ENCODE results near the gene SMCO2. TPM values are rescaled to one million over a fixed set of nuclear protein-coding genes. Genes with fewer than 3 reads are reported as not detected.

SMCO2 gene
- total and polyA plus RNA-seq, 4 donors, result 0.16 to 0.33 (median 0.31) TPM; not detected in 1

DNA sequence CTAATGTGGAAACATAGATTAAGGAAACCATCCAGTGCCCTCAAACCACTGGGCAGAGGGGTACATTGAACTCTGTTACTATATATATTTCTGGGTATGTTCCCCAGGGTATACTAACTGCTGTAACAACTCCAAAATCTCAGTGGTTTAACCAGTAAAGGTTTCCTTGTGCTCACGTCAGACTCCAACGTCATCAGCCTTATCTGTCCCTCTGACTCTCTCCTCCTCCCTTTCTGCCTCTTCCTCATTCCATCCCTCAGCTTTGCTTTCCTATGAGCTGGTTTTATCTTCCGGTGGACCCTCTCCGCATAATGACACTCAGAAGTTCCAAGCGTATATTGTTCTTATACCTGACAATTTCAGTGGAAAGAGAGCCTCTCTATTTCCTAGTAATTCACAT lies 21.2 kb upstream of the SMCO2 start:
- H3K9me3 ChIP-seq (ENCODE audit: control insufficient read depth in 4 of 4, insufficient read depth in 3 of 4, low read length in 3 of 4), result no peaks in the 10 kb centered on the region
- peaks cover 0 to 3% (median 0%) of the 10 kb centered on the region in 5 donors for H3K4me1 ChIP-seq (ENCODE audit: control insufficient read depth in 5 of 5, insufficient read depth in 5 of 5, low read length in 5 of 5)
- no peak overlapping the region for H3K4me3 ChIP-seq
- H3K27me3 ChIP-seq (ENCODE audit: control insufficient read depth in 3 of 3, insufficient read depth in 3 of 3, low read length in 2 of 3), result no peaks in the 10 kb centered on the region
- WGBS, 2 donors, result 83 to 91% methylated on average over 5 of the region's 5 CpGs
- no peak overlapping the region for H3K27ac ChIP-seq (ENCODE audit: low read depth in 1 of 2, low read length in 1 of 2)
- no peaks in the 10 kb centered on the region for H3K36me3 ChIP-seq (ENCODE audit: control insufficient read depth in 4 of 4, insufficient read depth in 4 of 4, low read length in 4 of 4)
- no peak overlapping the region for H3K9ac ChIP-seq (ENCODE audit: insufficient read depth in 1 of 2, low read length in 2 of 2)
- no peak for DNase-seq
- ATAC-seq (ENCODE audit: insufficient read depth, low FRiP score), result no peak
- TF ChIP-seq, protein P1, sequence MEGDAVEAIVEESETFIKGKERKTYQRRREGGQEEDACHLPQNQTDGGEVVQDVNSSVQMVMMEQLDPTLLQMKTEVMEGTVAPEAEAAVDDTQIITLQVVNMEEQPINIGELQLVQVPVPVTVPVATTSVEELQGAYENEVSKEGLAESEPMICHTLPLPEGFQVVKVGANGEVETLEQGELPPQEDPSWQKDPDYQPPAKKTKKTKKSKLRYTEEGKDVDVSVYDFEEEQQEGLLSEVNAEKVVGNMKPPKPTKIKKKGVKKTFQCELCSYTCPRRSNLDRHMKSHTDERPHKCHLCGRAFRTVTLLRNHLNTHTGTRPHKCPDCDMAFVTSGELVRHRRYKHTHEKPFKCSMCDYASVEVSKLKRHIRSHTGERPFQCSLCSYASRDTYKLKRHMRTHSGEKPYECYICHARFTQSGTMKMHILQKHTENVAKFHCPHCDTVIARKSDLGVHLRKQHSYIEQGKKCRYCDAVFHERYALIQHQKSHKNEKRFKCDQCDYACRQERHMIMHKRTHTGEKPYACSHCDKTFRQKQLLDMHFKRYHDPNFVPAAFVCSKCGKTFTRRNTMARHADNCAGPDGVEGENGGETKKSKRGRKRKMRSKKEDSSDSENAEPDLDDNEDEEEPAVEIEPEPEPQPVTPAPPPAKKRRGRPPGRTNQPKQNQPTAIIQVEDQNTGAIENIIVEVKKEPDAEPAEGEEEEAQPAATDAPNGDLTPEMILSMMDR (IDR thresholded peaks at IDR 0.05; ENCODE audit: control extremely low read depth, extremely low read depth), result no peak

DNA sequence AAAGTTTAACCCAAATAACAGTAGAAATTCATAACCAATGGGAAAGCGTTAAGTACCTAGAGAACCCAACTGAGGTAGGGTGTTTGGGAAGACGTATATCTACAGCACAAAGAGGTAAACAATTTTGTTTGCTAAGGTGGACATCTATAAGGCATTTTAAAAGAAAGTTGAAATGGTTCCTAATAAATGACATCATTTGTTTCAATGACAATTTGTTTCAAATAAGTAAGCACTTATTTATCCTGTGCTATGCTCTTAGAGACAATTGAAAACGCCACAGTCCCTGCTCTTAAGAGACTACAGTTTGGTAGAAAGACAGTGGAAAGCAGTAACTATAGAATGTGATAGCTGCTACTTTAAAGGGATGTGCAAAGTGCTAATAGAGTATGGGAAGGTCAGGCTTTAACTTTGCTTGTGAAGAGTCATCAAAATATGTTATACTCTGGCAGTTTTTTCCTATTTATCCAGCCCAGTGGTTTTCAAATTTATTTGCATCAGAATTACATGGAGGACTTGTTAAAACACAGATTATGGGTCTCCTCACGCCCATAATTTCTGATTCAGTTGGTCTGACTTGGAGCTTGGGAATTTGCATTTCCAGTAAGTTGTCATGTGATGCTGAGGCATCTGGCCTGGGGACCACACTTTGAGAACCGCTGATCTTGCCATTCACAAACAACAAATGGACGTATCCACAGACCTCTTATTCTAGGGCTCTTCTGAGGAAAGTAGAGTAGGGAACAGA lies 19.6 kb upstream of the SMCO2 start:
- Histone ChIP-seq H3K9me3 (ENCODE audit: control insufficient read depth in 4 of 4, insufficient read depth in 3 of 4, low read length in 3 of 4) (no peaks in the 10 kb centered on the region), H3K9ac (ENCODE audit: insufficient read depth in 1 of 2, low read length in 2 of 2) (no peak overlapping the region), H3K36me3 (ENCODE audit: control insufficient read depth in 4 of 4, insufficient read depth in 4 of 4, low read length in 4 of 4) (no peaks in the 10 kb centered on the region), H3K4me1 (ENCODE audit: control insufficient read depth in 5 of 5, insufficient read depth in 5 of 5, low read length in 5 of 5) (peaks cover 0 to 3% (median 0%) of the 10 kb centered on the region in 5 donors), H3K27ac (ENCODE audit: low read depth in 1 of 2, low read length in 1 of 2) (no peak overlapping the region), H3K27me3 (ENCODE audit: control insufficient read depth in 3 of 3, insufficient read depth in 3 of 3, low read length in 2 of 3) (no peaks in the 10 kb centered on the region), H3K4me3 (no peak overlapping the region)
- TF ChIP-seq, protein P1 (IDR thresholded peaks at IDR 0.05; ENCODE audit: control extremely low read depth, extremely low read depth), result no peak
- 94 to 96% methylated on average over 6 of the region's 6 CpGs for WGBS, 2 donors
- DNase-seq, result no peak
- ATAC-seq (ENCODE audit: insufficient read depth, low FRiP score), result no peak

DNA sequence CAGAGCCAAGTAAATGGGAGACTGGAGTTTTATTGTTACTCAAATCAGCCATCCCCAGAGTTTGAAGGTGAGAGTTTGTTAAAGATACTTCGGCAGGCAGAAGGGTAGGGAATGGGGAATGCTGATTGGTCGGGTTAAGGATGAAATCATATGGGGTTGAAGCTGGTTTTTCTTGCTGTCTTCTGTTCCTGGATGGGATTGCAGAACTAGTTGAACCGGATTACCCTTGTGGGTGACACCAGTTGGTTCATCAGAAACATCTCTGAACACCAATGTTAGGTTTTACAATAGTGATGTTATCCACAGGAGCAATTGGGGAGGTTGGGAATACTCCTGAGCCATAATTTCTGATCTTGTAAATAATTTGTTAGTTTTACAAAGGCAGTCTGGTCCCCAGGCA lies 18.7 kb upstream of the SMCO2 start:
- TF ChIP-seq, protein P1 (IDR thresholded peaks at IDR 0.05; ENCODE audit: control extremely low read depth, extremely low read depth), result no peak
- H3K27ac ChIP-seq (ENCODE audit: low read depth in 1 of 2, low read length in 1 of 2), result no peak overlapping the region
- no peak overlapping the region for H3K4me3 ChIP-seq
- WGBS, 2 donors, result 63 to 88% methylated on average over 3 of the region's 3 CpGs
- peaks cover 0 to 3% (median 0%) of the 10 kb centered on the region in 5 donors for H3K4me1 ChIP-seq (ENCODE audit: control insufficient read depth in 5 of 5, insufficient read depth in 5 of 5, low read length in 5 of 5)
- H3K9ac ChIP-seq (ENCODE audit: insufficient read depth in 1 of 2, low read length in 2 of 2), result no peak overlapping the region
- DNase-seq (no peak), ATAC-seq (ENCODE audit: insufficient read depth, low FRiP score) (no peak)
- H3K27me3 ChIP-seq (ENCODE audit: control insufficient read depth in 3 of 3, insufficient read depth in 3 of 3, low read length in 2 of 3), result no peaks in the 10 kb centered on the region
- H3K9me3 ChIP-seq (ENCODE audit: control insufficient read depth in 4 of 4, insufficient read depth in 3 of 4, low read length in 3 of 4), result no peaks in the 10 kb centered on the region
- no peaks in the 10 kb centered on the region for H3K36me3 ChIP-seq (ENCODE audit: control insufficient read depth in 4 of 4, insufficient read depth in 4 of 4, low read length in 4 of 4)

DNA sequence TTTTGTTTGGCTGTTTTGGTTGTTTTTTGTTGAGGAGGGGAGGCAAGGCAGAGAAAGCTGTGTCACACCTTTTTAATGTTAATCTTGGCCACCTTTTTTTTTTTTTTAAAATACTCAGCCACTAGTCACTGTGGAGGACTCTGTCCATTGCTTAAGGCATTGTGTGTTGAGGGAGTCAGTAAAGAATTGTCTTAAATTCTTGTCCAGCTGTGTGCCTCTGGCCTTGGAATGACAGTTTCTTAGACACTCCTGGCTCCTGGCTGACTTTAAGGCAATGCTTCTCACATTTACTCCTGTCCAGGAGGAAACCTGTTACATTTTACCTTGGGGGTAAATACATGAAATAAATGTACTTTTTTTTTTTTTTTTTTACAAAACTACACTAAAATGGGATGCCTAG lies 18.1 kb upstream of the SMCO2 start:
- H3K27ac ChIP-seq (ENCODE audit: low read depth in 1 of 2, low read length in 1 of 2), result no peak overlapping the region
- H3K36me3 ChIP-seq (ENCODE audit: control insufficient read depth in 4 of 4, insufficient read depth in 4 of 4, low read length in 4 of 4), result no peaks in the 10 kb centered on the region
- H3K4me3 ChIP-seq, result no peak overlapping the region
- no peaks in the 10 kb centered on the region for H3K9me3 ChIP-seq (ENCODE audit: control insufficient read depth in 4 of 4, insufficient read depth in 3 of 4, low read length in 3 of 4)
- H3K4me1 ChIP-seq (ENCODE audit: control insufficient read depth in 5 of 5, insufficient read depth in 5 of 5, low read length in 5 of 5), result peaks cover 0 to 5% (median 0%) of the 10 kb centered on the region in 5 donors
- H3K27me3 ChIP-seq (ENCODE audit: control insufficient read depth in 3 of 3, insufficient read depth in 3 of 3, low read length in 2 of 3), result no peaks in the 10 kb centered on the region
- TF ChIP-seq, protein P1 (IDR thresholded peaks at IDR 0.05; ENCODE audit: control extremely low read depth, extremely low read depth), result no peak
- ATAC-seq (ENCODE audit: insufficient read depth, low FRiP score), result no peak
- DNase-seq, result no peak
- no peak overlapping the region for H3K9ac ChIP-seq (ENCODE audit: insufficient read depth in 1 of 2, low read length in 2 of 2)

Measured in lung (tissue), 12 donors.